Measurements from ENCODE around the gene SLC3A2.
"Not testable (repeated sequence)": the region's sequence is repeated elsewhere in the genome, so short reads cannot be mapped to it uniquely, and the experiment has no call there.

The SLC3A2 gene

GRCh38 chr11:62853279-62853965 is 27.3 kb upstream of the SLC3A2 start:
- DNase-seq = no peak

- DNase-seq = no peak
Observed at GRCh38 chr11:62854013-62854824, 26.5 kb upstream of the SLC3A2 start.

GRCh38 chr11:62854825-62855570 is 25.7 kb upstream of the SLC3A2 start:
- no peak for DNase-seq

GRCh38 chr11:62855571-62856332 is 24.9 kb upstream of the SLC3A2 start:
- peak; percentile 99 for DNase-seq

- DNase-seq = no peak
Observed at GRCh38 chr11:62856333-62856895, 24.3 kb upstream of the SLC3A2 start.

GRCh38 chr11:62857541-62857982 is 23.1 kb upstream of the SLC3A2 start:
- DNase-seq = no peak

GRCh38 chr11:62858201-62858600 is 22.5 kb upstream of the SLC3A2 start:
- DNase-seq = no peak

- not testable (repeated sequence) for DNase-seq
Observed at GRCh38 chr11:62859281-62859703, 21.4 kb upstream of the SLC3A2 start.

- DNase-seq = no peak
Observed at GRCh38 chr11:62860835-62861563, 19.7 kb upstream of the SLC3A2 start.

- DNase-seq = not testable (repeated sequence)
Observed at GRCh38 chr11:62861564-62862192, 19.0 kb upstream of the SLC3A2 start.

GRCh38 chr11:62863687-62864335 is 16.9 kb upstream of the SLC3A2 start:
- DNase-seq = no peak

- no peak for DNase-seq
Observed at GRCh38 chr11:62865635-62866034, 15.1 kb upstream of the SLC3A2 start.

- no peak for DNase-seq
Observed at GRCh38 chr11:62874851-62875250, 5.8 kb upstream of the SLC3A2 start.

GRCh38 chr11:62875698-62876478 is 4.8 kb upstream of the SLC3A2 start:
- DNase-seq = no peak

- DNase-seq = no peak
Observed at GRCh38 chr11:62876712-62877111, 4.0 kb upstream of the SLC3A2 start.

GRCh38 chr11:62879235-62879978 is 1.3 kb upstream of the SLC3A2 start:
- no peak for DNase-seq

GRCh38 chr11:62880231-62880802 is 379 bp upstream of the SLC3A2 start:
- DNase-seq = no peak

GRCh38 chr11:62881579-62882430 is 1.1 kb downstream of the SLC3A2 start:
- peak; percentile 98 for DNase-seq
